ENCODE data around the gene SEC11A. TPM values are rescaled to one million over a fixed set of nuclear protein-coding genes. Genes with fewer than 3 reads are reported as not detected.

SEC11A gene
- total RNA-seq, 1 donor from 2014 or later = 589 TPM

DNA sequence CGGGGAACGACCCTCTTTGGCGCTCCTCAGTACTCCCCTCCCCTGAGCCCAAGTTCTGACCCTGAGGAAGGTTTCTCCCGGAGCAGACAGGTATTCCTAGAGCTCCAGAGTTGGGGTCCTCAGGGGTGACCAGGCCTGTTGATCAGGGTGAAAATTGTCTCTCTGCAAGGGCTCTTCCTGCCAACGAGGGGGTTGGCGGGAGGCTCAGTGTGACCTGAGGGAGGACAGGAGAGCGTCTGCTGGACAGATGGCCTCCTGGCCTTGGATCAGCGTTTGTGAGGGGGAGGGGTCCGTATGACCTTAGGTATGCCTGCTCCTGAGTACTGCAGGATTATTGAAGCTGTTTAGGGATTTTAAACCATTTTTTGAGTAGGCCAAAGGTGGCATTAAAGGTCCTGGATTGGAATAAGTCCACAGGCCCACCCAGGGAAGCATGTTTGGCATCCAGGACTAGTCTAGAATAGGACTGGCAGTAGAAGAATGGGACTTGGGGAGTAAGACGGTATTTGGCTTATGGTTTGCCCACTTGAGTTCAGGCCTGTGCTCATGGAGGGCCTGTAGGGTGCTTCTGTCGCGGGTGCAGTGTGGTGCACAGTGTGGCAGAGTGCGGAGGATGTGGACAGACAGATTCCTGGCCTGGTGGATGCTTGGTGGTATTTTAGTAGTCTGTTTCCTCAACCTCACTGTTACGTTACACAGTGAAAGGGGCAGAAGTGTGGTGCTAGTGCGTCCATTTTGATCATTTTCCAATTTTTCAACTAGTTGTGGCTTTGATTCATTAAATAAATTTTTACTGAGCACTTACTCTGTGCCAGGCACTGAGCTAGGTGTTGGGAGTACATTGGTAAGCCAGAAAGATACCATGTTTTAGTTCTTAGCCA, 33.4 kb upstream of the SEC11A start:
- H3K27ac ChIP-seq = peak overlapping the region; percentile 10
- H3K4me1 Mint-ChIP-seq = peaks cover 34% of the 10 kb centered on the region
- peak overlapping the region; percentile 53 for H3K9ac ChIP-seq
- H3K4me2 ChIP-seq = peak overlapping the region; percentile 85
- peaks cover 22% of the 10 kb centered on the region for H3K4me1 ChIP-seq
- no peaks in the 10 kb centered on the region for H3K9me3 ChIP-seq (ENCODE audit: low read depth)
- peaks cover 38% of the 10 kb centered on the region for H3F3A ChIP-seq (ENCODE audit: low read depth)
- TF ChIP-seq EZH2phosphoT487 (IDR thresholded peaks at IDR 0.05) = no peak
- TF ChIP-seq EZH2 (IDR thresholded peaks at IDR 0.05) = no peak
- no peak for TF ChIP-seq CTCF (IDR thresholded peaks at IDR 0.05)
- no peaks in the 10 kb centered on the region for H3K9me3 Mint-ChIP-seq
- peaks cover 5% of the 10 kb centered on the region for H3K36me3 Mint-ChIP-seq
- H4K20me1 ChIP-seq (ENCODE audit: low read depth) = peaks cover 32% of the 10 kb centered on the region
- peaks cover 65% of the 10 kb centered on the region for H3K79me2 ChIP-seq (ENCODE audit: low read depth)
- peak; percentile 53 for DNase-seq (ENCODE audit: low spot score)
- H2AFZ ChIP-seq (replicated peaks) = peak overlapping the region; percentile 34
- H3K4me3 ChIP-seq = peak overlapping the region; percentile 74
- peak overlapping the region; percentile 97 for H3K4me3 Mint-ChIP-seq
- no peaks in the 10 kb centered on the region for H3K27me3 Mint-ChIP-seq (ENCODE audit: insufficient read depth, low read depth)
- H3K27ac Mint-ChIP-seq = peak overlapping the region; percentile 99
- no peaks in the 10 kb centered on the region for H3K27me3 ChIP-seq
- H3K36me3 ChIP-seq = no peaks in the 10 kb centered on the region

GRCh38 chr15:84748274-84749110, 32.6 kb upstream of the SEC11A start, which contains the start of gene ZNF592:
Gene ZNF592 (plus strand): TSS chr15:84748592. CDS start chr15:84782676, 34,084 bp downstream.
- H3K79me2 ChIP-seq (ENCODE audit: low read depth) = peaks cover 56% of the 10 kb centered on the region
- H3K4me2 ChIP-seq = peak within 1 kb of the TSS; percentile 92
- no peak for TF ChIP-seq EZH2 (IDR thresholded peaks at IDR 0.05)
- TF ChIP-seq EZH2phosphoT487 (IDR thresholded peaks at IDR 0.05) = no peak
- no peak for TF ChIP-seq CTCF (IDR thresholded peaks at IDR 0.05)
- H3K9ac ChIP-seq = peak within 1 kb of the TSS; percentile 53
- H3K4me1 ChIP-seq = peaks cover 22% of the 10 kb centered on the region
- Mint-ChIP-seq H3K27me3 (ENCODE audit: insufficient read depth, low read depth) (no peaks in the 10 kb centered on the region), H3K9me3 (no peaks in the 10 kb centered on the region), H3K36me3 (peaks cover 3% of the 10 kb centered on the region), H3K27ac (peak within 1 kb of the TSS; percentile 99), H3K4me1 (peaks cover 31% of the 10 kb centered on the region), H3K4me3 (peak within 1 kb of the TSS; percentile 97)
- no peaks in the 10 kb centered on the region for H3K36me3 ChIP-seq
- H3K27me3 ChIP-seq = no peaks in the 10 kb centered on the region
- H2AFZ ChIP-seq (replicated peaks) = peak within 1 kb of the TSS; percentile 96
- H3F3A ChIP-seq (ENCODE audit: low read depth) = peaks cover 38% of the 10 kb centered on the region
- no peaks in the 10 kb centered on the region for H3K9me3 ChIP-seq (ENCODE audit: low read depth)
- peak within 1 kb of the TSS; percentile 74 for H3K4me3 ChIP-seq
- peaks cover 25% of the 10 kb centered on the region for H4K20me1 ChIP-seq (ENCODE audit: low read depth)
- H3K27ac ChIP-seq = peak within 1 kb of the TSS; percentile 80
- DNase-seq (ENCODE audit: low spot score) = peak; percentile 90

- Histone ChIP-seq H2AFZ (replicated peaks) (peak overlapping the region; percentile 96), H4K20me1 (ENCODE audit: low read depth) (peaks cover 25% of the 10 kb centered on the region), H3K27me3 (no peaks in the 10 kb centered on the region), H3K36me3 (no peaks in the 10 kb centered on the region), H3K4me1 (peaks cover 22% of the 10 kb centered on the region), H3F3A (ENCODE audit: low read depth) (peaks cover 38% of the 10 kb centered on the region), H3K4me2 (peak overlapping the region; percentile 92), H3K27ac (peak overlapping the region; percentile 80), H3K9ac (peak overlapping the region; percentile 1), H3K4me3 (peak overlapping the region; percentile 74), H3K9me3 (ENCODE audit: low read depth) (no peaks in the 10 kb centered on the region), H3K79me2 (ENCODE audit: low read depth) (peaks cover 48% of the 10 kb centered on the region)
- no peaks in the 10 kb centered on the region for H3K9me3 Mint-ChIP-seq
- peak overlapping the region; percentile 93 for H3K4me3 Mint-ChIP-seq
- no peaks in the 10 kb centered on the region for H3K27me3 Mint-ChIP-seq (ENCODE audit: insufficient read depth, low read depth)
- DNase-seq (ENCODE audit: low spot score) = peak; percentile 84
- H3K4me1 Mint-ChIP-seq = peaks cover 29% of the 10 kb centered on the region
- H3K27ac Mint-ChIP-seq = peak overlapping the region; percentile 99
- TF ChIP-seq EZH2phosphoT487 (IDR thresholded peaks at IDR 0.05) (no peak), EZH2 (IDR thresholded peaks at IDR 0.05) (no peak), CTCF (IDR thresholded peaks at IDR 0.05) (peak; percentile 9)
- H3K36me3 Mint-ChIP-seq = no peaks in the 10 kb centered on the region
These were observed 31.7 kb upstream of the SEC11A start for GRCh38 chr15:84747416-84748273.

Measured in neural progenitor cell (in vitro differentiated cells).